SHP77 treated with DMSO at 0.1 percent for 48 hours (cell line): Measurements from ENCODE around the gene ARFGEF3.

Experiments used
- DNase-seq: peaks from one replicate; lab custom pipeline; 2025; lab: John Stamatoyannopoulos, UW

ARFGEF3 gene

GRCh38 chr6:138241381-138241780, 79.6 kb downstream of the ARFGEF3 start:
- no peak for DNase-seq

DNA sequence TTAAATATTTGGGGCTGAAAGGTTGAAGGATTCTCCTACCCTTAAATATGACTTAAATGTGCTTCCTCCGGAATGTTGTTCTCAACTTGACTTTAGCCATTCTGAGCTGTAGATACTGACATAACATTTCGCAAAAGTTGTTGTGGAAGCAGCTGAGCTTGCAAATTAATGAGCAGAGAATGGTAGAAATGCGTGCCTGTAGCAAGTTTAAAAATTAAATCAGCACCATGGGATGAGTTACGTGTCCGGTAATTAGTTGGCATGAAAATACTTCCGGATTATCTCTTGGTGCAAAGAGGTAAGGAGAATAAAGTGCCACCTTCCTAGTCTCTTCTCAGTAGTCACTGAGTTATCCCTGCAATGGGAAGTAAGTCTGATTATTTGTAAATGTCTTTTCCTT, 80.2 kb downstream of the ARFGEF3 start:
- no peak for DNase-seq

DNA sequence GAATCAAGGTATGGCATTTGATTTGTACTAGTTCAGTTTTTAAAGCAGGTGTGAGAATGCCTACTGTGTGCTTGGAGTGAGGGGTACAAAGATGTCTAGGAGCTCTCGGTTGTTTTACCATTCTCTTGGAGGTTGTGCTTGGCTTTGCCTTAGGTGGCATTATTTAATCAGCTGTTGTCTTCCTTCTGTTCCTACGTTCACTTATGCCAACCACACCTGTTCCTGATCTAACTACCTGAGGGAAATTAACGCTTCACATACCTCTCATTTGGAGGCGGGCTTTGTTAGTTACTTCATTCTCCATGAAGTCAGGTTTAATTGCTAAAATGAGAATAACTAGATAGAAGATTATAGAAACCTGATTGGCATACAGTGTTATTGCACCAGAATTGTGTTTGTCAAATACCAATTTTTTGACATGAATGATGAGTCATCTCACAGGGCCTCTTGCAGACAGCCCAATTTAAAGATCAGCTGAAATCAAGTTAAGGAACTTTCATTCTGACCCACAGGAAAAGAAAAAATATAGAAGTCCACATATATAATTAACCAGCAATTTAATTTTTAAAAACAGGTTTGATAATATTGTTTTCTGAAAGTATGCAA, 81.4 kb downstream of the ARFGEF3 start:
- DNase-seq, result no peak

DNA sequence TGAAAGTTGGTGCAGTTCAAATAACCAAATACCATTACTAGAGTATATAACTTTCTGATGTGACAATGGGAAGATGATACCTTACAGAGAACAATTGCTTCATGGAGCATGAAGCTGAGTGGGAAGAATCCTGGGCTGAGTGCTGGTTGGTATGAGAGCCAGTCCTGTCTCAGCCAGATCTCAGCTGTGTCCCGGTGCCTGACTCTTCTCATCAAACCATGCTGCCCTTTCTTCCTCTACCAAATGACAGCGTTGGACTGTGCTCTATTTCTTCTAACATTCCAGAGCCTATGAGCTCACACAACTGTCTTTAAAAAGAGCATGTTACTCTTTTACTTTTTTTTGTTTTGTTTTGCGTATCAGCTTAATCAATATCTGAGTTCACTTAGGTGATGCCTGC, 84.0 kb downstream of the ARFGEF3 start:
- DNase-seq, result no peak

DNA sequence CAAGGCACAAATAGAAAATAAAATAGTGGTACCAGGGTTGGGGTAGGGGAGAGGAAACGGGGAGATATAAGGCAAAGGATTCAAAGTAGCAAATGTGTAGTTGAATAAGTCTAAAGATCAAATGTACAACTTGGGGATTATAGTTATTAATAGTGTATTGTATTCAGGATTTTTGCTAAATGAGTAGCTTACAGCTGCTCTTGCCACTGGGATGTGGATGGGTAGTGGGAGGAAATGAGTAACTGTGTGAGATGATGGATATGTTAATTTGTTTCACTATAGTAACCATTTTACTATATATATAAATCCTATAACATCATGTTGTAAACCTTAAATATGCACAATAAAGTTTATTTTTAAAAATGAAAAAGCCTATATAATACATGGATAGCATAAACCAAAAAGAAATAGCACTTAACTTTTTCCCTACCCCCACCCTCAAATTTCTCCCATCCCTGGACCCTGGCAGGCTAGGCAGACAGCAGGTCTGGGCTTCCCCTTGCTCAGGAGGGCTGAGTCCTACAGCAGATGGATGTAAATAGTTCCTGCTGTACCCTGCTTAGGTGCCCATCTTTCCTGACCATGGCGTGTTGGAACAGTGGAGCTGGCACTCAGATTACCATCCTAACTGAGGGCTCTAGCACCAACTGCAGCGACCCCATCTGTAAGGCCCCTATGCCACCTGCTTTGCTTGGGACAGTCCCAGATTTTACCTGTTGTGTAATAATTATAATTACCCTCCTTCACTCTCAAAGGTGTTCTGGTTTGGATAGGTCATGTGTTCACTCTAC, 85.1 kb downstream of the ARFGEF3 start:
- no peak for DNase-seq

- DNase-seq, result no peak
Measured at GRCh38 chr6:138248011-138248410, 86.3 kb downstream of the ARFGEF3 start.

- no peak for DNase-seq
Measured at GRCh38 chr6:138248878-138249277, 87.1 kb downstream of the ARFGEF3 start.

DNA sequence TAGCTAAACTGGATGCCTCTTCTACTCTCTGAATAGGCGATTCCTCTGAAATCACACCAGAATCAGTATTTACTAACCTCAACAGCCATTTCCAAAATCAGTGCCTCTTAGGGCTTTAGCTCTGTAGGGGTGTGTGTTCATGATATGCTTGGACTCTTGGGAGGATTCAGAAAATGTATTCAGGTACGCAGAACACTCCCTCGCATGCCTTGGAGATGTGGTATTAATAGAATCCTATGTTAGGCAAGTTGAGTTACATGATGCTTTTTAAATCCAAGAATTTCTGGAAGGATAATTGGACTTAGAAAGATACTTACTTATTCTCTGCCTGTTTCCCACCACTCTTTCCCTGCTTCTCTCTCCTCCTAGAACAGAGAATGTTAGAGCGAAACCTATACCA, 88.3 kb downstream of the ARFGEF3 start:
- DNase-seq, result no peak

DNA sequence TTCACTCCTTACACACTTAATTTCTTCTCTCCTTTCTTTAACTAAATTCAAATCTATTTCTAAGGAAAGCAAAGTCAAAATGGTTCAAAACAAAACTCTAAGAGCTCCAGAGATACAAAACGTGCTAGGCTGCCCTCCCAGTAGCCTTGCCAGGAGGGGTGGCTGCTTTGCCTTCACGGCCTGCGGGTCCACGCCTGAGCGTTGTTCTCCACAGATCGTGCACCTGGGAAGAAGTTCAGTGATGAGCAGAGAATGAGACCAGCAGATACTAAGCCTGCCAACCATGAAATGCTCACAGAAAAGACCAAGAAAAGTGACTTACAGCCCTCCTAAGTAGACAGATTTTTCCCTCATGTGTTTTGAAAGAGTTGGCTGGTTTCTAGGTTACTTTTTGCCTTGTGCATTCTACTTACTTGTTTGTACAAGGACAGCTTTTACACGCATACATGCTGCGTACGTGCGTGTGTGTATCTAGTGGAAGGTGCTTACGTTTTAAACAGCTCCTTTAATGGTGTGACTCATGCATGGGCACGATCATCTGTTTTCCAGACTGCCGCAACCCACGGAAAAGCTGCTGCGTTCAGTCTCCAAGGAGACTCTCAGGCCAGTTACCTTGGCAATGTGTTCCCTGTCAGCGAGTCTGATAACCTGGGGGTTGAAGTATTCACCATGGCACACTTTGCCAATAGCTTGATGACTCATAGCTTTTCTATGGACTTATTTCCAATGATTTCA, 88.9 kb downstream of the ARFGEF3 start:
- no peak for DNase-seq

GRCh38 chr6:138253731-138254130, 92.0 kb downstream of the ARFGEF3 start:
- DNase-seq, result no peak

DNA sequence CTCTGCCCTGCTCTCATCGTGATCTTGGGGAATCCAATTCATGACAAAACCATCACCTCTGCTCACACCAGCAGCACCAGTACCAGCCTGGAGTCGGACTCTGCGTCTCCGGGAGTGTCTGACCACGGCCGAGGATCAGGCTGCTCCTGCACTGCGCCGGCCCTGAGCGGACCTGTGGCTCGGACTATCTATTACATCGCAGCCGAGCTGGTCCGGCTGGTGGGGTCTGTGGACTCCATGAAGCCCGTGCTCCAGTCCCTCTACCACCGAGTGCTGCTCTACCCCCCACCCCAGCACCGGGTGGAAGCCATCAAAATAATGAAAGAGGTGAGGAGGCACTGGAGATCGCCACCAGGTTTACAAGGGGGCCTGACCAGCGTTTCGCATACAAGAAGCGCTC, 93.7 kb downstream of the ARFGEF3 start:
- no peak for DNase-seq

- DNase-seq, result no peak
Measured at GRCh38 chr6:138257638-138258040, 95.9 kb downstream of the ARFGEF3 start.

DNA sequence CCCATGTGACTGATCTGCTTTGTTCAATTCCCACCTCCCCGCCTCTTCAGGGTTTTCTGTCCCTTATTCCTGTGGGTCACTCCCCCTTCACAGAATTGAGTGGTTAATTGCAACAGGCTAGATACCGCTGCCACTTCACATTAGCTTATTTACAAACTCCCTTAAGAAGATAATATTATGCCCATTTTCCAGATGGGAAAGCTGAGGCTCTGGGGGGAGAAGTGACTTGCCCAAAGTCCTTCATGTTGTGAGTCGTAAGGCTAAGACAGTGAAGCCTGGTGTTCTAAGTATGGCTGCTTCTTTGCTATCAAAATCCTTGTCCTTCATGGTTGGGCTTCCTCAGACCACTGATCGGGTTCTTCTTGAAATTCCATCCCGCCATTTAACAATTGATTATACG, 96.5 kb downstream of the ARFGEF3 start:
- no peak for DNase-seq

DNA sequence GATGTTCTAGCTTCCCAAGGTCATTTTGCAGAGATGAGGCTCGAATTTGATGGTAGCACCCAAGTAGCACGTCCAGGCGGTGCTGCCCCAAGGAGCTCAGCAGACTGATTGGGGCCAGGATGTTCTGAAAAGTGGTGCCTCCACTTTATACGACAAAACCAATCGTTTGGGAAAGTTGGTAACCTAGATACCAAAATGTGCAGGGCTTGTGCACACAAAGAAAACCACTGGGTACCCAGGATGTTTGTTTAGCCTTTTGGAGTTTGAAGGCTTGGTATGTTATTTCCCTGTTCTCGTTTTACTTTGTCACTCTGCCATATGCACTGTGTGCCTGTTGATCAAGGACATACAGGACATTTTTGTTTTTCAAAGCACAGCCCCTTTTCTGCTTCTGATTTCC, 97.3 kb downstream of the ARFGEF3 start:
- no peak for DNase-seq

GRCh38 chr6:138261116-138261780, 99.5 kb downstream of the ARFGEF3 start:
- DNase-seq, result no peak

DNA sequence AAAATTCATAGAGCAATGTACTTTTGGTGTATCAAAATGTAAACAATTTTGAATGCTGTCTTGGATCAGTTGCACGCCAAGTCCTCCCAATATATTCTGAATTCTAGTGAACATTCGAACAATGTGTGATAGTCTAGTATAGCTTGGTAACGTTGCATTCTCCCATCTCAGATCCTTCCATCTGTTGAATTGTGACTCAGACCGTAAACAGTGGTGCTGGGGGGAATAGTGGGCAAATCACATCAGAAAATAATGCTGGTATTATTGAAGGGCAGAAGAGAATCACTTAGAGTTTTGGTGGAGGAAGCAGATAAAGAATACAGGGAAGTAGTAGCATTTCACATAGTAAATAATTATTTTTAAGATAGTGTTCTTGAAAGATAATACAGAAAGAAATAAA, 102.2 kb downstream of the ARFGEF3 start:
- DNase-seq, result no peak

- DNase-seq, result no peak
Measured at GRCh38 chr6:138264372-138264880, 102.7 kb downstream of the ARFGEF3 start.

- DNase-seq, result no peak
Measured at GRCh38 chr6:138266095-138266494, 104.4 kb downstream of the ARFGEF3 start.

DNA sequence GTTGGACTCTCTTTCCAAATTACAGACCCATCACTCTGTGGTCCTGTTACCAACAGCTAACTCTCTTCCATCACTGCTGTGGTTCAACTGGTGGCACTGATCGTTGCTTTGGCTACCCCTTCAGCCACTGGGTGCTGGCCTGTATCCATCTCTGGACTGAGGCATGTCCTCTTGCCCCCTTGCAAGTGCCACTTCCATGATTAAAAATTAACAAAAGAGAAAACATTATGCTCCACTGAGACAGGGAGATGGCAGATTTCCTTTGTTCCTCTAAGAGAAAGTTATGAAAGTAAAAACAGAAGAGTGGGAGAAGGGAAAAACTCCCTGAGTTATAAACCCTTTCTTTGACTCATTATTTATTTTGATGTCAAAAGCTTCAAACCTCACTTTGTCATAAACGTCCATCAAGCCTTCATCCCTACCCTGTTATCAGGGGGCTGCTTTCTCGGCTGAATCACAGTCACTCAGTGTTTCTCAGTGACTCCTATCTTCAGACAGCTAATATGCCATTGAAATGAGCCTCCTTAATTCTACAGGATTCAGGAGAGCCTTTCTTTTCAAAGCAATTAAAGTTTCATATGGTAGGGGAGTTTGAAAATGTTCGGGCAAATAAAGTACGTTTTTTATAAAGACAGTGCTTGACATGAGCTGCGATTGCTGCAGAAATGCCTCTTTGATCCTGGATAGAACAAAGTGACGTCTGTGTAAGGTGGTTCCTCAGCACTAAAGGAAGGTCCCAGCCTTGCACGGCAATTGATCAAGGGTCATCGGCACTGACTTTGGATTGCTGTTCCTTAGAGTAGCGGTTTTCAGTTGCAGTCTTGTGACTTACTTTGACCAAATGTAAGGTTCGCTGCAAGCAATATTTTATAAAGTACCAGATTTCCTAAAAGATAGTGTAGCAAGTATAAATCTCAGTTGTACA, 106.5 kb downstream of the ARFGEF3 start:
- DNase-seq, result no peak

GRCh38 chr6:138271451-138271850, 109.7 kb downstream of the ARFGEF3 start:
- no peak for DNase-seq
